ACC112 (cell line): ENCODE results near the gene NKAPD1.
"Not testable (repeated sequence)": the region's sequence is repeated elsewhere in the genome, so short reads cannot be mapped to it uniquely, and the experiment has no call there.

ENCODE experiments used
- H2AFZ ChIP-seq: fragments of 200-600 bp; sonication (generic); one replicate; pipeline ENCODE4 v1.6.0; 2017; ENCODE audit warnings: antibody characterized with exemption, low read length; ENCODE audit not compliant: unreplicated experiment
- H3K27ac ChIP-seq: fragments of 200-600 bp; sonication (generic); 2 replicates; pipeline ENCODE4 v1.5.1; 2014; ENCODE audit warnings: low read depth, mild to moderate bottlenecking, antibody characterized with exemption, low read length, moderate library complexity
- H3K27me3 ChIP-seq: fragments of 200-600 bp; sonication (generic); 2 replicates; pipeline ENCODE4 v1.6.1; 2014; ENCODE audit warnings: mild to moderate bottlenecking, antibody characterized with exemption, low read length, moderate library complexity, mixed read lengths; ENCODE audit not compliant: insufficient read depth
- H3K36me3 ChIP-seq: fragments of 200-600 bp; sonication (generic); 2 replicates; pipeline ENCODE4 v1.6.1; 2016; ENCODE audit warnings: mild to moderate bottlenecking, antibody characterized with exemption, low read length, moderate library complexity, mixed read lengths; ENCODE audit not compliant: insufficient read depth
- H3K4me1 ChIP-seq: fragments of 200-600 bp; sonication (generic); one replicate; pipeline ENCODE4 v1.6.1; 2016; ENCODE audit warnings: low read length, mixed read lengths; ENCODE audit not compliant: insufficient read depth, unreplicated experiment, control insufficient read depth
- H3K4me3 ChIP-seq: fragments of 200-600 bp; sonication (generic); 2 replicates; pipeline ENCODE4 v1.5.1; 2014; ENCODE audit warnings: mild to moderate bottlenecking, low read depth, low read length
- H3K79me2 ChIP-seq: fragments of 200-600 bp; sonication (generic); one replicate; pipeline ENCODE4 v1.6.0; 2016; ENCODE audit warnings: low read length; ENCODE audit not compliant: control insufficient read depth, unreplicated experiment, insufficient read depth

NKAPD1 gene

GRCh38 chr11:112073941-112074811 lies at the start of gene NKAPD1, which contains the start of gene PIH1D2:
TSS of gene NKAPD1 (plus strand) at chr11:112074299. CDS start at chr11:112075575, 1,276 bp downstream.
TSS of gene PIH1D2 (minus strand) at chr11:112074017. CDS start at chr11:112073174, 843 bp downstream.
- H3K4me1 ChIP-seq = peaks cover 17% of the 10 kb centered on the region
- peaks cover 3% of the 10 kb centered on the region; the same call in 1 of the 2 replicates for H3K36me3 ChIP-seq
- peak within 1 kb of the TSS; percentile 100 for H3K4me3 ChIP-seq
- H2AFZ ChIP-seq = peak within 1 kb of the TSS; percentile 98
- peak within 1 kb of the TSS; percentile 88 for H3K27ac ChIP-seq
- H3K27me3 ChIP-seq = no peaks in the 10 kb centered on the region
- peaks cover 21% of the 10 kb centered on the region for H3K79me2 ChIP-seq

GRCh38 chr11:112024773-112025678 lies 49.1 kb upstream of the NKAPD1 start, which contains the start of gene DLAT:
TSS of gene DLAT (plus strand) at chr11:112025408. CDS start at chr11:112025473, 65 bp downstream.
- H3K79me2 ChIP-seq = peaks cover 12% of the 10 kb centered on the region
- peaks cover 6% of the 10 kb centered on the region for H3K4me1 ChIP-seq
- H3K36me3 ChIP-seq = peaks cover 18% of the 10 kb centered on the region
- peak within 1 kb of the TSS; percentile 96 for H3K4me3 ChIP-seq
- H3K27ac ChIP-seq = peak within 1 kb of the TSS; percentile 54
- H3K27me3 ChIP-seq = no peaks in the 10 kb centered on the region
- peak within 1 kb of the TSS; percentile 86 for H2AFZ ChIP-seq

GRCh38 chr11:112025707-112026106 lies 48.4 kb upstream of the NKAPD1 start:
- H3K27ac ChIP-seq = 0 out of 2 replicates have a peak overlapping the region, but pooled peaks have one; percentile 1
- H3K79me2 ChIP-seq = peaks cover 17% of the 10 kb centered on the region
- peaks cover 24% of the 10 kb centered on the region for H3K36me3 ChIP-seq
- H2AFZ ChIP-seq = peak overlapping the region; percentile 86
- H3K4me1 ChIP-seq = peaks cover 6% of the 10 kb centered on the region
- peak overlapping the region; percentile 96 for H3K4me3 ChIP-seq
- no peaks in the 10 kb centered on the region for H3K27me3 ChIP-seq

GRCh38 chr11:112026784-112027410 lies 47.2 kb upstream of the NKAPD1 start:
- H3K4me3 ChIP-seq, H3K27ac ChIP-seq, H2AFZ ChIP-seq, H3K4me1 ChIP-seq, H3K27me3 ChIP-seq: not testable (repeated sequence)
- H3K79me2 ChIP-seq = peaks cover 17% of the 10 kb centered on the region
- H3K36me3 ChIP-seq = peaks cover 28% of the 10 kb centered on the region

- Histone ChIP-seq H3K4me1 (peaks cover under 1% of the 10 kb centered on the region), H3K27ac (no peak overlapping the region), H3K27me3 (no peaks in the 10 kb centered on the region), H2AFZ (no peak overlapping the region), H3K4me3 (no peak overlapping the region), H3K79me2 (peaks cover 17% of the 10 kb centered on the region), H3K36me3 (peaks cover 36% of the 10 kb centered on the region)
These were observed 44.6 kb upstream of the NKAPD1 start for GRCh38 chr11:112029460-112029859.

GRCh38 chr11:112033902-112034301 lies 40.2 kb upstream of the NKAPD1 start:
- no peak overlapping the region for H3K27ac ChIP-seq
- no peaks in the 10 kb centered on the region for H3K27me3 ChIP-seq
- H3K4me3 ChIP-seq = no peak overlapping the region
- H2AFZ ChIP-seq = no peak overlapping the region
- peaks cover 9% of the 10 kb centered on the region for H3K79me2 ChIP-seq
- no peaks in the 10 kb centered on the region for H3K4me1 ChIP-seq
- H3K36me3 ChIP-seq = peaks cover 38% of the 10 kb centered on the region

- H3K79me2 ChIP-seq = no peaks in the 10 kb centered on the region
- H3K4me3 ChIP-seq = no peak overlapping the region
- H3K27me3 ChIP-seq = no peaks in the 10 kb centered on the region
- no peak overlapping the region for H2AFZ ChIP-seq
- H3K4me1 ChIP-seq = peaks cover 7% of the 10 kb centered on the region
- H3K36me3 ChIP-seq = peaks cover 35% of the 10 kb centered on the region
- no peak overlapping the region for H3K27ac ChIP-seq
These were observed 36.6 kb upstream of the NKAPD1 start for GRCh38 chr11:112037527-112037926.

- no peak overlapping the region for H3K4me3 ChIP-seq
- H3K27me3 ChIP-seq = no peaks in the 10 kb centered on the region
- no peaks in the 10 kb centered on the region for H3K79me2 ChIP-seq
- peak overlapping the region; percentile 53 for H3K27ac ChIP-seq
- peaks cover 14% of the 10 kb centered on the region for H3K4me1 ChIP-seq
- peaks cover 32% of the 10 kb centered on the region for H3K36me3 ChIP-seq
- peak overlapping the region; percentile 12 for H2AFZ ChIP-seq
These were observed 31.7 kb upstream of the NKAPD1 start for GRCh38 chr11:112042161-112042960.

GRCh38 chr11:112042961-112043304 lies 31.2 kb upstream of the NKAPD1 start:
- H3K27ac ChIP-seq = 0 out of 2 replicates have a peak overlapping the region, but pooled peaks have one; percentile 53

More at GRCh38 chr11:112042961-112043304, 31.2 kb upstream of the NKAPD1 start:
- Histone ChIP-seq H3K79me2 (no peaks in the 10 kb centered on the region), H3K27me3 (no peaks in the 10 kb centered on the region), H3K36me3 (peaks cover 32% of the 10 kb centered on the region), H3K4me1 (peaks cover 14% of the 10 kb centered on the region), H2AFZ (no peak overlapping the region), H3K4me3 (no peak overlapping the region)
